Hematopoietic multipotent progenitor cell treated with erythropoietin and hydrocortisone succinate and interleukin-3 and kit ligand, for 17 days (in vitro differentiated cells): ENCODE results near the gene CARD6.
"Not testable (repeated sequence)": the region's sequence is repeated elsewhere in the genome, so short reads cannot be mapped to it uniquely, and the experiment has no call there.

Source experiments
- DNase-seq: peaks from one replicate; pipeline ENCODE4 v3.0.0-alpha.2; 2015; ENCODE audit warnings: low spot score

Gene CARD6

GRCh38 chr5:40841068-40841805 lies at the start of gene CARD6:
Gene CARD6 (plus strand): TSS chr5:40841367. CDS start chr5:40841383, 16 bp downstream.
- peak; percentile 53 for DNase-seq

- DNase-seq, result no peak
Measured at GRCh38 chr5:40791715-40792139, 49.4 kb upstream of the CARD6 start.

- DNase-seq, result not testable (repeated sequence)
Measured at GRCh38 chr5:40792691-40793090, 48.5 kb upstream of the CARD6 start.

- DNase-seq, result not testable (repeated sequence)
Measured at GRCh38 chr5:40794340-40794739, 46.8 kb upstream of the CARD6 start.

- not testable (repeated sequence) for DNase-seq
Measured at GRCh38 chr5:40794877-40795276, 46.3 kb upstream of the CARD6 start.

GRCh38 chr5:40796487-40796889 lies 44.7 kb upstream of the CARD6 start:
- DNase-seq, result no peak

GRCh38 chr5:40797273-40798011 lies 43.7 kb upstream of the CARD6 start:
- DNase-seq, result peak; percentile 82

GRCh38 chr5:40798012-40798800 lies 43.0 kb upstream of the CARD6 start, which contains the start of gene PRKAA1:
Gene PRKAA1 (minus strand): TSS chr5:40798374. CDS start chr5:40798189, 185 bp downstream.
- peak; percentile 92 for DNase-seq

GRCh38 chr5:40798801-40799210 lies 42.4 kb upstream of the CARD6 start:
- peak; percentile 14 for DNase-seq

GRCh38 chr5:40799258-40799657 lies 41.9 kb upstream of the CARD6 start:
- DNase-seq, result peak; percentile 22

GRCh38 chr5:40801771-40802562 lies 39.2 kb upstream of the CARD6 start:
- peak; percentile 47 for DNase-seq

GRCh38 chr5:40812125-40812524 lies 29.0 kb upstream of the CARD6 start:
- DNase-seq, result no peak

- no peak for DNase-seq
Measured at GRCh38 chr5:40813698-40814281, 27.4 kb upstream of the CARD6 start.

GRCh38 chr5:40823459-40823858 lies 17.7 kb upstream of the CARD6 start:
- DNase-seq, result no peak

GRCh38 chr5:40825461-40826043 lies 15.6 kb upstream of the CARD6 start:
- DNase-seq, result not testable (repeated sequence)

- DNase-seq, result no peak
Measured at GRCh38 chr5:40826489-40827187, 14.5 kb upstream of the CARD6 start.

- DNase-seq, result no peak
Measured at GRCh38 chr5:40827188-40827977, 13.8 kb upstream of the CARD6 start.

- no peak for DNase-seq
Measured at GRCh38 chr5:40828021-40828631, 13.0 kb upstream of the CARD6 start.
